GM10266 (cell line): ENCODE data around the gene RIMS1.

ENCODE experiments used
- DNase-seq: peaks from one replicate; pipeline ENCODE4 v3.0.0; 2012; ENCODE audit errors: extremely low spot score
- TF ChIP-seq, protein P1 (sequence below): IDR thresholded peaks from 2 replicates; pipeline ENCODE4 v1.5.1; 2012; ENCODE audit warnings: mild to moderate bottlenecking, low read depth; ENCODE audit not compliant: control insufficient read depth, insufficient read depth; ENCODE audit errors: missing control alignments

RIMS1 gene

DNA sequence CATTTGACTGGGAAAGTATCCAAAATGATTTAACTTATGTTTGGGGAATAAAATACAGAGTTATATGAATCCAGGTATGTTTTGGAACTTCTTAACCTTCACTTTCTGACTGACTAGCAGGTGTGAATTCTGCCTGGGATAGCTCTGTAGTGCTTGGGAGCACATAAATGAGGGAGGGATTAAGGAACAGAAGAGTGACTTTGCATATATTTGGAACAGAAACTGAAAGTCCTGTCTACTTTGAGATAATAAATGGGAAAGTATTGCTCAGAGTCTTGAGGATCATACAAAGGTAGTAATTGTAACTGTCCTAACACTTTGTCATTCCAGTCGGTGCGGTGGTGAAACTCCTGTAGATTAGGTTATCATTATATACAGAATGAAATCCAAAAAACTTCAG, 317.6 kb downstream of the RIMS1 start:
- no peak for DNase-seq
- TF ChIP-seq, protein P1, sequence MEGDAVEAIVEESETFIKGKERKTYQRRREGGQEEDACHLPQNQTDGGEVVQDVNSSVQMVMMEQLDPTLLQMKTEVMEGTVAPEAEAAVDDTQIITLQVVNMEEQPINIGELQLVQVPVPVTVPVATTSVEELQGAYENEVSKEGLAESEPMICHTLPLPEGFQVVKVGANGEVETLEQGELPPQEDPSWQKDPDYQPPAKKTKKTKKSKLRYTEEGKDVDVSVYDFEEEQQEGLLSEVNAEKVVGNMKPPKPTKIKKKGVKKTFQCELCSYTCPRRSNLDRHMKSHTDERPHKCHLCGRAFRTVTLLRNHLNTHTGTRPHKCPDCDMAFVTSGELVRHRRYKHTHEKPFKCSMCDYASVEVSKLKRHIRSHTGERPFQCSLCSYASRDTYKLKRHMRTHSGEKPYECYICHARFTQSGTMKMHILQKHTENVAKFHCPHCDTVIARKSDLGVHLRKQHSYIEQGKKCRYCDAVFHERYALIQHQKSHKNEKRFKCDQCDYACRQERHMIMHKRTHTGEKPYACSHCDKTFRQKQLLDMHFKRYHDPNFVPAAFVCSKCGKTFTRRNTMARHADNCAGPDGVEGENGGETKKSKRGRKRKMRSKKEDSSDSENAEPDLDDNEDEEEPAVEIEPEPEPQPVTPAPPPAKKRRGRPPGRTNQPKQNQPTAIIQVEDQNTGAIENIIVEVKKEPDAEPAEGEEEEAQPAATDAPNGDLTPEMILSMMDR, result no peak

GRCh38 chr6:72205500-72205899, 319.1 kb downstream of the RIMS1 start:
- TF ChIP-seq, protein P1, result no peak

DNA sequence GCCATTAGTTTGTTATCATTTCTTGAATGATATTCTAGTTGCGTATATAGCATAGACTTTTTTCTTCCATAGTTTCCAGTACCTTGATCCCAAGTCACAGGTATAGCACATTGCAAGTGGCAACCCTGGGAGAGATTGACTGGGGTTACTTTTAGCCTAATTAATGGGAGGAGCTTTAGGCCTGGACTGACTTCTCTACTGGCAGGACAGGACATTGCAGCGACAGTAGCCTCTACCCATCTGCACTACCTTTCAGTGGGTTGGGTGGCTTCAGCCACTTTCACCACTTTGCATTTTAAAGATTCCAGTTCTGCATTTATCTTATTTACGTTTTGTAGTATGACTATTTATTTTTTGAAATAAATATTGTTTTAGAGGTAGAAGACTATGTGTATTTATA, 320.3 kb downstream of the RIMS1 start:
- TF ChIP-seq, protein P1, result no peak
- no peak for DNase-seq

More at GRCh38 chr6:72205500-72205899, 319.1 kb downstream of the RIMS1 start:
- no peak for DNase-seq

GRCh38 chr6:72212686-72213085, 326.3 kb downstream of the RIMS1 start:
- no peak for DNase-seq
- TF ChIP-seq, protein P1, result no peak

DNA sequence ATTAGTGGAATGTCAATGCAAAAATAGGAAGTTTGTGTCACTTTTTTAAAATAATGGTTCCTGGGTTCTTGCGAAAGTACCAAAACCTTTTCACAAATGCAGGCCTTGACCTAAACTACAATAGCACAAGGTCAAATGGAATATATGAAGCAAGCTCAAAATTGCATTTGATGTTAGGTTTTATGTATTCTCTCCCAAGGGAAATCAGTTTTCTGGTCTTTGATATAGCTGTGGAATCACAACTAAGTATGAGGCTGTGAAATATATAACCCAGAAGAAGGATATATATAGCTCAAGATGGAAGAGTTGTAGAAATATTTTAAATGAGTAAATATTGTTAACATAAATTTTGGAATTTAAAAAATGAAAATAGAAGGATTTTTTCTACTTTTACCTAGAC, 327.3 kb downstream of the RIMS1 start:
- DNase-seq, result no peak
- TF ChIP-seq, protein P1, result no peak

- no peak for DNase-seq
- TF ChIP-seq, protein P1, result no peak
These were observed 330.1 kb downstream of the RIMS1 start for GRCh38 chr6:72216222-72217068.

GRCh38 chr6:72217626-72218025, 331.3 kb downstream of the RIMS1 start:
- TF ChIP-seq, protein P1, result no peak
- no peak for DNase-seq
